ENCODE data around the gene ACSL1. TPM values are rescaled to one million over a fixed set of nuclear protein-coding genes. Genes with fewer than 3 reads are reported as not detected.

ACSL1 gene
- total and polyA plus RNA-seq, 2 donors (not counting 3 experiments of a cell fraction or from before 2014, with no cell fraction given) = 7.3 to 17.7 TPM

DNA sequence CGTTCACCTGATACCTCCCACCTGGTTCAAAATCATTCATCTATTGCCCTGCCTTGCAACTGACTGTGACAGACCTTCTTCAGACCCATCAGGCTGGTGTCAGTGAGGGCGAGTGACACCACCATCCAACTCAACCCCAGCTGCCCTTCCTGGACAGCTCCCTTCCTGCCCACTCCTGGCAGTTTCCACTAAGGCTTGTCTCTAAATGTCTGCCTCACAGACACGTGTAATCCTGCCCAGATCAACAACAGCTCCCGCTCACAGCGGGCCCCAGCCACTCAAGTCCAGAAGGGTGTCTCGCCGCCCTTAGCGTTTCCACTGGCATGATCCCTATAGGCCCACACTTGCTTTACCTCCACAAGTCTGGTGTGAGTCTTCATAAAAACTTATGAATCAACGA is 28.9 kb downstream of the ACSL1 start:
- Histone ChIP-seq H3K4me1 (ENCODE audit: control insufficient read depth, extremely low read depth, insufficient read depth, low read length) (peaks cover 11% of the 10 kb centered on the region), H3K4me2 (ENCODE audit: insufficient read depth, low read length) (no peak overlapping the region), H3K79me2 (ENCODE audit: control insufficient read depth, insufficient read depth, low read length) (no peaks in the 10 kb centered on the region), H3K4me3 (replicated peaks in 1 of 3; ENCODE audit: insufficient read depth in 1 of 3, low read depth in 1 of 3, low read length in 3 of 3) (no peak overlapping the region), H3K9ac (replicated peaks; ENCODE audit: extremely low read depth, insufficient read depth, low read length) (no peak overlapping the region), H3K27ac (ENCODE audit: insufficient read depth, low read depth, low read length) (no peak overlapping the region), H3K36me3 (ENCODE audit: control insufficient read depth in 2 of 2, extremely low read depth in 1 of 2, insufficient read depth in 2 of 2, low read length in 2 of 2) (no peaks in the 10 kb centered on the region), H3K9me1 (replicated peaks; ENCODE audit: control insufficient read depth, extremely low read depth, insufficient read depth, low read length) (no peaks in the 10 kb centered on the region), H3K27me3 (ENCODE audit: control insufficient read depth in 2 of 2, insufficient read depth in 2 of 2, low read length in 2 of 2) (no peaks in the 10 kb centered on the region), H4K20me1 (replicated peaks; ENCODE audit: control insufficient read depth, extremely low read depth, insufficient read depth, low read length) (no peaks in the 10 kb centered on the region), H3K9me3 (replicated peaks; ENCODE audit: control insufficient read depth, insufficient read depth, low read length) (no peaks in the 10 kb centered on the region), H2AFZ (ENCODE audit: low read depth, low read length) (no peak overlapping the region)
- dilution Hi-C loops (cut with MboI; ENCODE audit: extremely low pct_ligation_motif_present, low sequenced_read_pairs) (no loop called here), intact Hi-C loops (cut with micrococcal nuclease) (no loop called here)
- no peak for FAIRE-seq
- ChIA-PET CTCF (no interaction called here), POLR2A (no interaction called here)
- BruUV-seq (replicated peaks) = no TSS peak
- no peak for DNase-seq (ENCODE audit: low read depth, low spot score)
- TF ChIP-seq GATA2 (IDR thresholded peaks at IDR 0.05; ENCODE audit: insufficient read depth, insufficient read length, low read depth, low read length) (no peak), FOS (IDR thresholded peaks at IDR 0.05; ENCODE audit: borderline replicate concordance, insufficient read depth, low read length) (no peak), EZH2 (IDR thresholded peaks at IDR 0.05; ENCODE audit: borderline replicate concordance, low read depth, low read length, severe bottlenecking) (no peak), POLR2A (IDR thresholded peaks at IDR 0.05; ENCODE audit: low read depth, low read length) (no peak), JUN (IDR thresholded peaks at IDR 0.05; ENCODE audit: borderline replicate concordance, insufficient read depth, insufficient read length, low read depth) (no peak), POLR2AphosphoS5 (IDR thresholded peaks at IDR 0.05; ENCODE audit: insufficient read depth, low read depth, low read length) (no peak), MYC (IDR thresholded peaks at IDR 0.05; ENCODE audit: low read depth, low read length) (no peak)
- TF ChIP-seq, protein P1, sequence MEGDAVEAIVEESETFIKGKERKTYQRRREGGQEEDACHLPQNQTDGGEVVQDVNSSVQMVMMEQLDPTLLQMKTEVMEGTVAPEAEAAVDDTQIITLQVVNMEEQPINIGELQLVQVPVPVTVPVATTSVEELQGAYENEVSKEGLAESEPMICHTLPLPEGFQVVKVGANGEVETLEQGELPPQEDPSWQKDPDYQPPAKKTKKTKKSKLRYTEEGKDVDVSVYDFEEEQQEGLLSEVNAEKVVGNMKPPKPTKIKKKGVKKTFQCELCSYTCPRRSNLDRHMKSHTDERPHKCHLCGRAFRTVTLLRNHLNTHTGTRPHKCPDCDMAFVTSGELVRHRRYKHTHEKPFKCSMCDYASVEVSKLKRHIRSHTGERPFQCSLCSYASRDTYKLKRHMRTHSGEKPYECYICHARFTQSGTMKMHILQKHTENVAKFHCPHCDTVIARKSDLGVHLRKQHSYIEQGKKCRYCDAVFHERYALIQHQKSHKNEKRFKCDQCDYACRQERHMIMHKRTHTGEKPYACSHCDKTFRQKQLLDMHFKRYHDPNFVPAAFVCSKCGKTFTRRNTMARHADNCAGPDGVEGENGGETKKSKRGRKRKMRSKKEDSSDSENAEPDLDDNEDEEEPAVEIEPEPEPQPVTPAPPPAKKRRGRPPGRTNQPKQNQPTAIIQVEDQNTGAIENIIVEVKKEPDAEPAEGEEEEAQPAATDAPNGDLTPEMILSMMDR (IDR thresholded peaks at IDR 0.05; ENCODE audit: extremely low read depth in 1 of 2, insufficient read depth in 1 of 2, low read depth in 1 of 2, low read length in 2 of 2) = no peak
- TF ChIP-seq, protein P2, sequence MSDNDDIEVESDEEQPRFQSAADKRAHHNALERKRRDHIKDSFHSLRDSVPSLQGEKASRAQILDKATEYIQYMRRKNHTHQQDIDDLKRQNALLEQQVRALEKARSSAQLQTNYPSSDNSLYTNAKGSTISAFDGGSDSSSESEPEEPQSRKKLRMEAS (IDR thresholded peaks at IDR 0.05; ENCODE audit: insufficient read depth, insufficient read length) = no peak

Measured in endothelial cell of umbilical vein (primary cell).